Myocyte (in vitro differentiated cells): ENCODE measurements around the gene MRM2. TPM values are rescaled to one million over a fixed set of nuclear protein-coding genes. Genes with fewer than 3 reads are reported as not detected.

Experiments used
- DNase-seq: peaks from one replicate; pipeline ENCODE4 v3.0.0-alpha.2; 2012; ENCODE audit warnings: low read depth
- total RNA-seq: library from RNA; depleted of rRNA; stranded (reverse); fragments of >200 nt; gene quantifications from 2 replicates; pipeline ENCODE4 v1.2.3, GENCODE V29; 2014

The MRM2 gene
- total RNA-seq, 1 donor from 2014 or later: 21.1 TPM

GRCh38 chr7:2204446-2204845 is 37.6 kb downstream of the MRM2 start:
- DNase-seq: no peak

DNA sequence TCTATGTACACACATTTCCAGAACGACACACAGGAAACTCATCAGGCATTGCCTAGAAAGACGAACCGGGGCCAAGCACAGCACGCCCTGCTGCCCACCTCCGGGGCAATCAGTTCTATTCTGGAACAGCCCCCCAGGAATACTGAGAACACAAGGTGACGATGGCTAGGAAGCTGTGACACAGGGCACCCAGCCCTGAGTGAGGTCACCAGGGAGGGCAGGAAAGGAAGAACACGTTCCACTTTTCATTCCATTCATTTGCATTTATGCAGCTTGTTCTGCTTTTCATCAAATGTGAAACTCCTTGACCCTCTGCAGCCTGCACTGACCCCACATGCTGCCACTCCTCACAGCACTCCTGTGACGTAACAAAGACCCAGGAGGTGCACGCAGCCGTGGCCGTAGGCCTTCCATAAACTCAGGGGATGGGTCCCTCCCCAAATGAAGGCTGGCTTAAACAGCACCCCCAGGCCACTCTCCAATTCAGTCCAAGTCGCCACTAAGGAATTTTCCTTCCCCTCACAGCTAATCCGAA is 38.2 kb downstream of the MRM2 start:
- no peak for DNase-seq

GRCh38 chr7:2202901-2203765 is 38.9 kb downstream of the MRM2 start:
- DNase-seq: no peak

DNA sequence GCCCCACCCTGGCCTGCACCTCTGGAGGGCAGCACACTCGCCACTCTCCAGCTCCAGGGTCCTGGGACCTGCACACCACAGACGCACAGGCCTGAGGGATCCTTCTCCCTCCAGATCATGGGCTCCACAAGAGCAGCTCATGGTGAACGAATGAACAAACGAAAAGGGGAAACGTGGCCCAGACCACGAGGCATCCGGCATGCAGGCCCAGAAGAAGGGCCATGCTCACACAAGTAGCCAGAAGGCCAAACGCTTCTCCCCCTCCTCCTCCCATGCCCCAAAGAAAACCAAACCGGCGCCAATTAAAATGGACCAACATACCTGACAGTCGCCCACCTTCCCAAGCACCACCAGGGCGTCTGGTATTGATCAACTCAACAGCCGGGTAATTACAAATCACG is 39.6 kb downstream of the MRM2 start:
- no peak for DNase-seq

DNA sequence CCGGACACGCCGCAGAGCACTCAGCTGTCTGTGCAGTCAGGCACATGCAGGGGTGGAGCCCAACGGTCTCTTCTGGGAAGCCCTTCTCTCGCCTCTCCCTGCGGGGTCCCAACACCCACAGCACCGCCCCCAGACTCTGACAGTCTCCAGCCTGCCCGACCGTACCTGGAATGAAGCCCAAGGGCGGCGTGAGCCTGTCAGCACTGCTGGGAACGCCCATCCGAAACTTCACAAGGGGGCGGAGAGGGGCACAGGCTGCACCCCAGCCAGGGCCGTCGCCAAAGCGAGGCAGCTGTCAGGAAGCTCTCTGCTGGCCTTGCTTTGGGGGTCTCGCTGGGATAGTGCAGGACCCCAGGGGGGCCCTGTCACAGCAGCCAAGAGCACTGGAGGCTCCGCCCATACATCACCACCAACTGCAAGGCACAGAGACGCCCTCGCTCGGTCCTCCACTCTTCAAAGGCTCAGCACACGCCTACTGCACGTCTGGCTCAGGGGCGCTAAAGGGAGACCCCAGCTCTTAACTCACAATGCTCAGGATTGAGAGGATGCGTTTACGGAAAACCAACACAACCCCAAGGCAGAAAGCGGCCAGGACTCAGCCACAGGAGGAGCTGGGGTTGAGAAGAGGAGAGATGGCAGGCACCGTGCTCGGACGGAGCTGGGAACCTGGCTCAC is 40.2 kb downstream of the MRM2 start:
- no peak for DNase-seq

GRCh38 chr7:2201128-2201527 is 40.9 kb downstream of the MRM2 start:
- no peak for DNase-seq

DNA sequence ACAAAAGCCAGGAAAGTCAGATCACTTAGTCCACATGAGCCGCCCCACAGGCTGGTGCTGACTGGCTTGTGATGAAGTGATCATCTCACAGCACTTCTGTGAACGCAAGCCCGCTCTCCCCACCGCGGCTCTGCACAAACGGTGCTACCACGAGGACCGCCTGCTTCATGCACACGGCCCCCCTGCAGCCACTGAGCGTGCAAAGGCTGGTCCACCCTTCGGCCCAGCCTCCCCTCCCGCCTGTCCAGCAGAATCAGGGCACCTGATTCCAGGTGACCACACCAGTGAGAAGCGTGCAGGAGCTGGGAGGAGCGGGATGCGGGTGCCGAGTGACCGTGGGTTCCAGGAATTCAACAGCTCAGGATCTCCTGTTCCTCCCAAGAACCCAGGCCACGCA is 41.4 kb downstream of the MRM2 start:
- no peak for DNase-seq

DNA sequence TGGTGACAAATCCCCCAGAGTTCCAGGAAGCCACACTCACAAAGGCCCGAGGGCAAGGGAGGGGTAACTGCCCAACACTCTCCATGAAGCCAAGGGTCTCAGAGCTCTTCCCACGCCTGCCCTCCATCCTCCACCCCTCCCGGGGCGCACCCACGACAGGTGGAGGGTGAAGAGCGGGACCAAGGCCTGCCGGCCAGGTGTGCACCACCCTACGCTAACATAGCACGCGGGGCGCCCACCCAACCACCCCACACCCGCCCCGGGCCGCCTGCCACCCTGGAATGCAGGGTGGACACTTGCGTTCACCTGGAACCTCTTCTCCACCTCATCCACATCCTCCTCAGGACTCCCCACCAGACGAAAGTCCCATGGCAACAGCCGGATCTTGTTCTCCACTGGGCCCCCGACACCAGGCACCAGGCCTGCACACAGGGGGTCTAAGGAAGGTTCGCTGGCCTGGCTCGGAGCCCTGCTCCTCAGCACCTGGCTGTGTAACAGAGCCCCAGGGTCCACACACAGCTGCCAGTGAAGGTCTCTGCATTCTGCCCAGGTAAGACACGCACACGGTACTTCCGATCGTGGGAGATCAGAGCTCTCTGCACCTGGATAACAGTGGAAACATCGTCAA is 41.9 kb downstream of the MRM2 start:
- no peak for DNase-seq

DNA sequence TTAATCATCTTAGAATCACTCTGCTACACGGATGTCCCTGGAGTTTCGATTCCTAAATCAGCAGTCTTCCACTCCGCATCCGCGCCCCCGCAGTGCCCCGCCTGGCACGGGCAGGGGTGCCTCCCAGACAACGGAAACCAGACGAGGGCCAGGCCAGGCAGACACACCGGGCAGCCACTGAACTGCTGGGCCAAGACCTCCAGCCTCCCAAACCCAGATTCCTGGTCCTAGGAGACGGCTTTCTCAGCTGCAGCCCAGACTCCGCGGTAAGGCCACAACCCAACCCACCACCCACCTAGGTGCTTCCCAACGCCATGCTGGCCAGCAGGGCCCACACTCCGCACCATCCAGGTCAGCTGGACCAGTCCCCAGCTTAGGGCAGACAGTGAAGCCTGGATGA is 42.5 kb downstream of the MRM2 start:
- no peak for DNase-seq

- DNase-seq: no peak
These were observed 43.2 kb downstream of the MRM2 start for GRCh38 chr7:2198760-2199159.

GRCh38 chr7:2198206-2198605 is 43.8 kb downstream of the MRM2 start:
- DNase-seq: no peak

- DNase-seq: peak; percentile 23
These were observed 44.4 kb downstream of the MRM2 start for GRCh38 chr7:2197436-2198155.

DNA sequence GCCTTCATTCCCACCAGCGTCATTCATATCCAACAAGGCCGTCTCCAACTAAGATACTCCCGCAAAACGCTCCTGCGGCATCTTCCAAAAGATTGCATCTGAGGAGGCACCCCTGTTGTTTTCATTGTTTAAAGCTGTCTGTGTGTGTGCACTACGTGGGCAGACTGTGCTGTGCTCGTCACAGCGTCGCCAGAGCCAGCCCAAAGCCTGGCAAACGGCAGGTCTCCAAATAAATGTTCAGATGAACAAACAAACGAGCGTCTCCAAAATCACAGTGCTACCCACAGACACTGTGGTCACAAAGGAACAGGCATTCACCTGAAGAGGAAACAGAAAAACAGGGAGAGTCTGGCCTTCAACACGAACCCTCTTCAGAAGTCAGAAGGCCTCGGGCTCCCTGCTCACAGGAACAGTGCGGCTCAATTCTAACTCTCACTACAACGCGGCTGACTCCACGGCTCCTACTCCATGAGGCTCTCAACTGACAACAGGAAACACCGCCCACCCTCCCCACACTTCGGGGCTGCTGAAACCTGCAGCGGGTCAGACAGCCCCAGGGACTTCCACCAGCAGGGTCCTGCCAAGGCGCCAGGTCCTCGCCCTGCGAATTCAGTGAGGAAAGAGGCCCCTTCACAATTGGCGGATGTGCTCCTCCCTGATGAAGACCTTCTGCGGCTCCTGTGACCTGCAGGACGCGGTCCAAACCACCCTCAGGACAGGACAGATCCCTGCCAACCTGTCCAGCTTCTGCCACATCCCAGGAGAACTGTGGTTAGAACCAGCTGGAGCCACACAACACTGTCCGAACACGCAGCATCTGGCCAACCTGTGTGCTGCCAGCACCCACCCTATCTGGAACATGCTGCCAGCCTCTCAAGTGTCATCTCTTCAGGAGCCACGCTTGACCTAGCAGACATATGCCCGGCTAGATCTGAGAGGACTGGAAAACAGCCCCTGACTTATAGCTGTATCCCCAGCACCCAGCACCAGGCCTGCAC is 45.3 kb downstream of the MRM2 start:
- no peak for DNase-seq

DNA sequence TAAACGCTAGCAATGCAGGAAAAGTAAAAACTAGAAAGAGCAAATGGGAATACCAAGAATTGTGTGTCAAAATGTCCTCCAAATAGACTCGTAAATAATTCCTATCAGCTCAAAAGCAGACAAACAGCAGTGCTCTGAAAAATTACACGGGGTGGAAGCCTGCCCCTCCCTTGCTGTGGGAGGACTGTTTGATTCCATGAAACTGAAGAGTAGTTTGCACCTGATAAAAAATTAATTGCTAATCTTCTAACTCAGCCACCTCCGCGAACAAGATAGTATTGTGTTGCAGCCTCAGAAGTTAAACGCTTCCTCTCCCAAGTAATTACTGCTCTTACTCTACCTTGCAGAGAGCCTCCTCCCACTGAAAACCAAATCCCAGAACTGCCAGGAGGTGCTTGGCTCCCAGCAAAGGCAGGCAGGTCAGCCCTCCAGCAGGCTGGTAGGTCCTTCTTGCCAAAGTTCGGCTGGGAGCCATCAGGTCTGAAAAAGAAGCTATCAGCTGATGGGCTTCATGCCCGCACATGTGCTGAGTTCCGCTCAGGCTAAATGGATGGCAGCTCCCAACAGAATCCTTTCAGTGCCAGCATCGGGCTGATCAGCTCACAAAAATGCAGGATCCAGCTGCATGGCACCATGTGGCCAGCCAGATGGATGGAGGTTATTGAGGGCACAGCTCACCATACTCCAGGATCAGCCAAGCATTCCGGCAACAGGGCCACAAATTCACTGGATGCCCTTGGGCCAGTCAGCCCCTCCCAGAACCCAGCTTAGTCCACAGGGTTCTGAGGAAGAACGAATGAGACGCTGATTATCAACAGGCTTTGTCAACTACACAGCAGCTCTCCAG is 46.4 kb downstream of the MRM2 start:
- DNase-seq: peak; percentile 86

DNA sequence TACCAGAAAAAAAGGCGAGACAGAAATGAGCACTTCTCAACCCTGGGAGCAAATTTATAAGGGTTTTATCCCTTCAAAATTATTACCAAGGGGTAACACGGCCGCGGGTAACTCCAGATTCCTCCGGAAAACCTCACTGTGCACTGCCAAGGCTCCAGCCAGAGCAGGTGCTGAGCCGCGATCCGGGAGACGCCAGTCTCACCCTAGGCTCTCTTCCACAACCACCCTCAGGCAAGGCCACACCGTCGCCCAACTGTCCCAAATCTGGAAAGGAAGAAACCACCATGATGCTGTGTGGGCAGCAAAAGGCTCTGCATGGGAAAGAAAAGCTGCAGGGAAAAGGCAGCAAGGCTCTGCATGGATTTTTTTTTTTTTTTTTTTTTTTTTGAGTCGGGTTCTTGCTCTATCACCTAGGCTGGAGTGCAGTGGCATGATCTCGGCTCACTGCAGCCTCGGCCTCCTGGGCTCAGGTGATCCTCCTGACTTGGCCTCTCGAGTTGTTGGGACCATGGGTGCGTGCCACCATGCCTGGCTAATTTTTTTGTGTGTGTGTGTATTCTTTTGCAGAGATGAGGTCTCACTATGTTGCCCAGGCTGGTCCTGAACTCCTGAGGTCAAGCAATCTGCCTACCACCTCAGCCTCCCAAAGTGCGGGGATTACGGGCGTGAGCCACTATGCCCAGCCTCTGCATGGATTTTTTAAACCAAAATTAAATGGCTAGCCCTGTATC is 48.3 kb downstream of the MRM2 start:
- DNase-seq: peak; percentile 86

GRCh38 chr7:2192831-2193534 is 49.0 kb downstream of the MRM2 start:
- DNase-seq: peak; percentile 97

GRCh38 chr7:2191016-2191415 is 51.0 kb downstream of the MRM2 start:
- DNase-seq: peak; percentile 53

- DNase-seq: peak; percentile 19
These were observed 51.5 kb downstream of the MRM2 start for GRCh38 chr7:2190531-2190930.
